Measurements from ENCODE around the gene CYTH4. TPM values are rescaled to one million over a fixed set of nuclear protein-coding genes. Genes with fewer than 3 reads are reported as not detected.

The CYTH4 gene
- total RNA-seq, 1 experiment from 2014 or later: 3.8 TPM

GRCh38 chr22:37353839-37354238, 71.5 kb downstream of the CYTH4 start (continued):
- TF ChIP-seq ZBTB33 (IDR thresholded peaks at IDR 0.05; ENCODE audit: extremely low read depth, insufficient replicate concordance, low read length): no peak
- no peak for TF ChIP-seq EZH2phosphoT487 (IDR thresholded peaks at IDR 0.05; ENCODE audit: borderline replicate concordance)
- TF ChIP-seq EZH2 (IDR thresholded peaks at IDR 0.05): no peak
- no peak for TF ChIP-seq SRF (IDR thresholded peaks at IDR 0.05; ENCODE audit: low read depth)
- TF ChIP-seq POLR2AphosphoS5 (IDR thresholded peaks at IDR 0.05; ENCODE audit: low read depth, low read length): no peak
- no peak for TF ChIP-seq EGR1 (IDR thresholded peaks at IDR 0.05; ENCODE audit: low read depth)
- TF ChIP-seq CEBPB (IDR thresholded peaks at IDR 0.05; ENCODE audit: low read depth): no peak
- no peak for TF ChIP-seq ZFX (IDR thresholded peaks at IDR 0.05)
- TF ChIP-seq ZNF274 (IDR thresholded peaks at IDR 0.05; ENCODE audit: low read depth, low read length): no peak

- ChIA-PET CTCF (no interaction called here), POLR2A (no interaction called here), RAD21 (ENCODE audit: low non-redundant PET in 1 of 2, low total read pairs in 2 of 2, uncharacterized antibody in 2 of 2, unreplicated experiment in 2 of 2) (no interaction called here)
- Histone ChIP-seq H3K79me2 (ENCODE audit: insufficient read depth, low read length) (no peaks in the 10 kb centered on the region), H3K9me2 (ENCODE audit: insufficient read depth) (no peaks in the 10 kb centered on the region), H3K36me3 (ENCODE audit: control insufficient read depth in 1 of 2, insufficient read depth in 2 of 2, low read length in 2 of 2) (no peaks in the 10 kb centered on the region), H3K9ac (ENCODE audit: low read length) (no peak overlapping the region), H3K9me3 (ENCODE audit: control insufficient read depth in 1 of 2, insufficient read depth in 1 of 2, low read depth in 1 of 2, low read length in 2 of 2) (no peaks in the 10 kb centered on the region), H3K27me3 (ENCODE audit: insufficient read depth, low read length) (no peaks in the 10 kb centered on the region), H3K4me1 (ENCODE audit: control insufficient read depth in 1 of 2, insufficient read depth in 2 of 2, low read length in 2 of 2) (peaks cover 0 to 15% of the 10 kb centered on the region in 2 experiments; a peak in 2 of 4 replicates), H3K27ac (ENCODE audit: low read depth, low read length) (no peak overlapping the region), H4K20me1 (ENCODE audit: insufficient read depth) (no peaks in the 10 kb centered on the region), H3K4me2 (ENCODE audit: low read length) (no peak overlapping the region), H3K4me3 (replicated peaks in 1 of 2; ENCODE audit: low read depth in 1 of 2, low read length in 2 of 2) (no peak overlapping the region), H2AFZ (ENCODE audit: low read depth, low read length, poor library complexity, severe bottlenecking) (no peak overlapping the region)
- intact Hi-C loops (cut with micrococcal nuclease): no loop called here
- TF ChIP-seq CBX3 (IDR thresholded peaks at IDR 0.05; ENCODE audit: low read depth): no peak
- TF ChIP-seq REST (IDR thresholded peaks at IDR 0.05; ENCODE audit: low read depth): no peak
- no peak for TF ChIP-seq ATF3 (IDR thresholded peaks at IDR 0.05)
- ATAC-seq (no peak), DNase-seq (ENCODE audit: low read depth, low spot score) (no peak)
- BruUV-seq (replicated peaks): no TSS peak
Measured at GRCh38 chr22:37354261-37354660, 72.0 kb downstream of the CYTH4 start.

Data from HCT116 (cell line).